Tibial nerve (tissue), 4 donors: ENCODE data around the gene RGPD8.

Experiments used
- EP300 ChIP-seq, 2 donors: sonication (generic); formaldehyde crosslinking; IDR thresholded peaks; one replicate each; pipeline ENCODE4 v1.6.1; 2017; ENCODE audit warnings: antibody characterized with exemption in 2 of 2, mild to moderate bottlenecking in 1 of 2
- POLR2A ChIP-seq, 2 donors: fragments of 450-650 bp; IDR thresholded peaks; one replicate each; pipeline ENCODE4 v1.6.1; 2017; ENCODE audit warnings: antibody characterized with exemption in 2 of 2, mild to moderate bottlenecking in 2 of 2, moderate library complexity in 2 of 2
- TF ChIP-seq, protein P1 (sequence below), 5 experiments: fragments of 200-600 bp in 3 of 5; fragments of 450-650 bp in 2 of 5; sonication (generic) in 3 of 5; IDR thresholded peaks; one replicate each; pipeline ENCODE4 v1.5.1; 2016 to 2019; ENCODE audit warnings: antibody characterized with exemption in 5 of 5, mild to moderate bottlenecking in 3 of 5, moderate library complexity in 2 of 5

DNA sequence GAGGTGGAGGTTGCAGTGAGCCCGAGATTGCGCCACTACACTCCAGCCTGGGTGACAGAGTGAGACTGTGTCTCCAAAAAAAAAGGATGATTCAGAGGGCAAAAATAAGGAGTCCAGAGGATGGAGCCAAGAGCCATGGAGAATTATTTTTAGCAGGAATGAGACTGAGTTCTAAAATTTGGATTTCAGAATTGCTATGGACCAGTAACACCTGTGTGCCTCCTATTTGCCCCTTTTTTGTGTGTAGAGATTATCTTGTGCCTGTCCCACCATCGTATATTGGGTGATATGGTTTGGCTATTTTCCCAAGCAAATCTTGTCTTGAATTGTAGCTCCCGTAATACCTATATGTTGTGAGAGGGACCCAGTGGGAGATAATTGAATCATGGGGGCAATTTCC, 16.4 kb upstream of the RGPD8 start:
- TF ChIP-seq POLR2A (IDR thresholded peaks at IDR 0.05) = no peak
- TF ChIP-seq, protein P1, sequence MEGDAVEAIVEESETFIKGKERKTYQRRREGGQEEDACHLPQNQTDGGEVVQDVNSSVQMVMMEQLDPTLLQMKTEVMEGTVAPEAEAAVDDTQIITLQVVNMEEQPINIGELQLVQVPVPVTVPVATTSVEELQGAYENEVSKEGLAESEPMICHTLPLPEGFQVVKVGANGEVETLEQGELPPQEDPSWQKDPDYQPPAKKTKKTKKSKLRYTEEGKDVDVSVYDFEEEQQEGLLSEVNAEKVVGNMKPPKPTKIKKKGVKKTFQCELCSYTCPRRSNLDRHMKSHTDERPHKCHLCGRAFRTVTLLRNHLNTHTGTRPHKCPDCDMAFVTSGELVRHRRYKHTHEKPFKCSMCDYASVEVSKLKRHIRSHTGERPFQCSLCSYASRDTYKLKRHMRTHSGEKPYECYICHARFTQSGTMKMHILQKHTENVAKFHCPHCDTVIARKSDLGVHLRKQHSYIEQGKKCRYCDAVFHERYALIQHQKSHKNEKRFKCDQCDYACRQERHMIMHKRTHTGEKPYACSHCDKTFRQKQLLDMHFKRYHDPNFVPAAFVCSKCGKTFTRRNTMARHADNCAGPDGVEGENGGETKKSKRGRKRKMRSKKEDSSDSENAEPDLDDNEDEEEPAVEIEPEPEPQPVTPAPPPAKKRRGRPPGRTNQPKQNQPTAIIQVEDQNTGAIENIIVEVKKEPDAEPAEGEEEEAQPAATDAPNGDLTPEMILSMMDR (IDR thresholded peaks at IDR 0.05) = no peak
- TF ChIP-seq EP300 (IDR thresholded peaks at IDR 0.05) = no peak
